ENCODE data around the gene LRRN4CL. TPM values are rescaled to one million over a fixed set of nuclear protein-coding genes. Genes with fewer than 3 reads are reported as not detected.
"Not testable (repeated sequence)": the region's sequence is repeated elsewhere in the genome, so short reads cannot be mapped to it uniquely, and the experiment has no call there.

The LRRN4CL gene
- total and polyA plus RNA-seq, 2 donors: 0.75 to 0.80 TPM

DNA sequence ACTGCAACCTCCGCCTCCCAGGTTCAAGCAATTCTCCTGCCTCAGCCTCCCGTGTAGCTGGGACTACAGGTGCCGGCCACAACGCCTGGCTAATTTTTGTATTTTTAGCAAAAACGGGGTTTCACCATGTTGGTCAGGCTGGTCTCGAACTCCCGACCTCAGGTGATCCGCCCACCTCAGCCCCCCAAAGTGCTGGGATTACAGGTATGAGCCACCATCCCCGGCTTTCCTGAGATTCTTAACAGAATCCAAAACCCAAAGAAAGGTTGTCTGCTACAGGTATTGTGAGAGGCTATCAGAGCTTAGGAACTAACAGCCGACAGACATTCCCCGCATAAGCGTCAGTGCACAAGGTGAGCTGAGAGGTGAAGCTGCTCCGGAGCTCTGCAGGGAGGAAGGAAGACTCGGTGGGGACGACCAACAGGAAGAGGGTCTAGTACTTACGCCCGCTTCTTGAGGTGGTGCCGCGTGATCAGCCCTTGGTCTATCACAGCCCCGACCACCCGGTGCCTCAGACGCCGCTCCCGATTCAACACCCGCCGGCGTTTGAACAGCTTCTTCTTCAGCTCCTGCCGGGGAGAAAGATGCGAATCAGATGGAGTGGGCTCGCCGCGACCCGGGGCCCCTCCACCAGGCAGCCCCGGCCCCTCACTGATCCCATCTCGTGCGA lies 24.8 kb downstream of the LRRN4CL start:
- WGBS: 3% methylated on average over 36 of the region's 36 CpGs
- peak overlapping the region; percentile 71 to 90 for H3K4me3 ChIP-seq (ENCODE audit: low read length in 2 of 2)
- no peaks in the 10 kb centered on the region for H3K27me3 ChIP-seq (ENCODE audit: control insufficient read depth in 2 of 2, insufficient read depth in 1 of 2, low read length in 1 of 2)
- peak overlapping the region; percentile 94 to 97 for H3K27ac ChIP-seq (ENCODE audit: low read depth in 1 of 2, low read length in 1 of 2)
- peaks cover 18 to 22% of the 10 kb centered on the region in 2 donors for H3K4me1 ChIP-seq (ENCODE audit: control insufficient read depth in 2 of 2, insufficient read depth in 2 of 2, low read length in 2 of 2)
- H3K9me3 ChIP-seq (ENCODE audit: control insufficient read depth in 2 of 2, insufficient read depth in 1 of 2, low read length in 1 of 2): peaks cover 0 to 10% of the 10 kb centered on the region in 2 donors
- peak in 8 of 9 donors; percentile 44 to 85 (median 64) for DNase-seq (ENCODE audit: low read depth in 6 of 9, low spot score in 9 of 9)
- H3K36me3 ChIP-seq (ENCODE audit: control insufficient read depth in 2 of 2, insufficient read depth in 2 of 2, low read length in 1 of 2): peaks cover 26 to 33% of the 10 kb centered on the region in 2 donors

DNA sequence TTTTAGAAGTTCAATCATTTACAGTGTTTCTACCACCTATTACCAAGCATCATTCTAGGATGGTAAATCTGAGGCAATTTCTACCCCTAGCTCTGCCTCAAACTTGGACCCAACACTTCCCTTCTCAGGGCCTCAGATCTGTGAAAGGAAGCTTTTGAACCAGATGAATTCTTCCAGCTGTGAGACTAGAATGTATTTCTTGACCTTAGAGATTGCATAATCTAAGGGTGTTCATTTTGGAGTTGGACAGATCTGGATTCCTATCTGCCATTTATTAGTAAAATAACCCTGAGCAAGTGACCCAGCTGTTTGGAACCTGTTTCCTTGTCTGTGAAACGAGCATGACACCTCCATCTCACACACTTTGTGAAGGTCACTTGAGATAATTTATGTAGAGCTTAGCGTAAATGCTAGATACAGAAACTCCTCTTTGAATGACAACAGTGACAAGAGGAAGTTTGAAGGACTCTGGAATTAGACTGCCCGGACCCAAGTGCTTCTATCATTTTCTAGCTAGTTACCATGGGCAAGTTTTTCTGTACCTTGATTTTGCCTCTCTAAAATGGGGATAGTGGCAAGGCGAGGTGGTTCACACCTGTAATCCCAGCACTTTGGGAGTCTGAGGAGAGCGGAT lies 32.4 kb downstream of the LRRN4CL start:
- Histone ChIP-seq H3K4me3 (ENCODE audit: low read length in 2 of 2) (no peak overlapping the region), H3K9me3 (ENCODE audit: control insufficient read depth in 2 of 2, insufficient read depth in 1 of 2, low read length in 1 of 2) (no peaks in the 10 kb centered on the region), H3K27ac (ENCODE audit: low read depth in 1 of 2, low read length in 1 of 2) (no peak overlapping the region), H3K36me3 (ENCODE audit: control insufficient read depth in 2 of 2, insufficient read depth in 2 of 2, low read length in 1 of 2) (peaks cover 0 to 3% of the 10 kb centered on the region in 2 donors), H3K4me1 (ENCODE audit: control insufficient read depth in 2 of 2, insufficient read depth in 2 of 2, low read length in 2 of 2) (peaks cover 6 to 8% of the 10 kb centered on the region in 2 donors), H3K27me3 (ENCODE audit: control insufficient read depth in 2 of 2, insufficient read depth in 1 of 2, low read length in 1 of 2) (no peaks in the 10 kb centered on the region)
- DNase-seq (ENCODE audit: low read depth in 6 of 9, low spot score in 9 of 9): no peak
- 75% methylated on average over 5 of the region's 5 CpGs for WGBS

DNA sequence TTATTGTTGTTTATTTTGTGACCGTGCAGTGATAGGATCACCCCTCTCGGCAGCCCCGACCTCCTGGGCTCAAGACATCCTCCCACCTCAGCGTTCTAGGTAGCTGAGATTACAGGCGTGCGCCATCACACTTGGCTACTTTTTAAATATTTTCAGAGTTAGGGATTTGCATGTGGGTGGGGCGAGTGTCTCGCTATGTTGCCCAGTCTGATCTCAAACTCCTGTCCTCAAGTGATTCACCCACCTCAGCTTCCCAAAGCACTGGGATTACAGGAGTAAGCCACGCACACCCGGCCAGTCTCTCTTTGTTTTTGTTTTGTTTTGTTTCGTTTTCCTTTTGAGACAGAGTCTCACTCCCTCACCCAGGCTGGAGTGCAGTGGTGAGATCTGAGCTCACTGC lies 35.0 kb downstream of the LRRN4CL start:
- DNase-seq (ENCODE audit: low read depth in 6 of 9, low spot score in 9 of 9): no peak
- Histone ChIP-seq H3K4me3 (ENCODE audit: low read length in 2 of 2) (no peak overlapping the region), H3K9me3 (ENCODE audit: control insufficient read depth in 2 of 2, insufficient read depth in 1 of 2, low read length in 1 of 2) (no peaks in the 10 kb centered on the region), H3K4me1 (ENCODE audit: control insufficient read depth in 2 of 2, insufficient read depth in 2 of 2, low read length in 2 of 2) (peaks cover 11 to 14% of the 10 kb centered on the region in 2 donors), H3K27me3 (ENCODE audit: control insufficient read depth in 2 of 2, insufficient read depth in 1 of 2, low read length in 1 of 2) (no peaks in the 10 kb centered on the region), H3K27ac (ENCODE audit: low read depth in 1 of 2, low read length in 1 of 2) (no peak overlapping the region), H3K36me3 (ENCODE audit: control insufficient read depth in 2 of 2, insufficient read depth in 2 of 2, low read length in 1 of 2) (peaks cover 6% of the 10 kb centered on the region in 2 donors)
- WGBS: 95% methylated on average over 11 of the region's 11 CpGs

DNA sequence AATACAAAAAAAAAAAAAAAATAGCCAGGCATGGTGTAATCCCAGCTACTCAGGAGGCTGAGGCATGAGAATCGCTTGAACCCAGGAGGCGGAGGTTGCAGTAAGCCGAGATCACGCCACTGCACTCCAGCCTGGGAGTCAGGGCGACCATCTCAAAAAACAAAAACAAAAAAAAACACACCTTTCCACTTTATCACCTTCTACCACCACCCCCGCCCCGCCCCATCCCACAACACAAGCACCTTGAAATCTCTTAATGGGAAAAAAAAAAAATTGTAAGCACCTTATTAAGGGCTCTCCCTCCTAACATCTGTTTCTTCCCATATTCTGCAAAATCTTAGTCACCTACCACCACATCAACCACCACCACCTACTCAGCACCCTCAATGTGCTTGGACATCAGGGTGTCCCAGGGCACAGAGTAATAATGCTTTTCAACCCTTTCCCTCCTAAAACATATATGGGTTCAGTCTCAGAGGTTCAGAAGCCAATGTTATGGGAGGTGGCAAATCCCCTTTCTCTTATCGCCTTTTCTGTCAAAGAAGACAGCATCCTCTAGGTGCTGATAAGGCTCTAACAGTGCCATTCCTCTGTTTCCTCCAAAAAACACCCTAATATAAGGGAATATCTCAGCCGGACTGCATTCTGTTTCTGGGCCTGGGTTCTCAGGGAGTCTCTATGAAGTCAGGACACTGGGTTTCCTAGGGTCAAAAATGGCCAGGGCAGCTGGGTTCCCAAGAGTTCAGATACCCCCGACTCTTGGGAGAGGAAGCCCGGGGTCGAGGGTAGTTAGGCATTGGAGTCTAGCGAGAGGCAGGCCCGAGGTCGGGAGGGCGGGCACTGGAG lies 36.9 kb downstream of the LRRN4CL start:
- peak overlapping the region; percentile 89 to 97 for H3K4me3 ChIP-seq (ENCODE audit: low read length in 2 of 2)
- DNase-seq (ENCODE audit: low read depth in 6 of 9, low spot score in 9 of 9): no peak
- H3K36me3 ChIP-seq (ENCODE audit: control insufficient read depth in 2 of 2, insufficient read depth in 2 of 2, low read length in 1 of 2): peaks cover 17 to 25% of the 10 kb centered on the region in 2 donors
- 42% methylated on average over 16 of the region's 16 CpGs for WGBS
- peak overlapping the region; percentile 82 to 96 for H3K27ac ChIP-seq (ENCODE audit: low read depth in 1 of 2, low read length in 1 of 2)
- H3K27me3 ChIP-seq (ENCODE audit: control insufficient read depth in 2 of 2, insufficient read depth in 1 of 2, low read length in 1 of 2): no peaks in the 10 kb centered on the region
- H3K9me3 ChIP-seq (ENCODE audit: control insufficient read depth in 2 of 2, insufficient read depth in 1 of 2, low read length in 1 of 2): no peaks in the 10 kb centered on the region
- peaks cover 11 to 14% of the 10 kb centered on the region in 2 donors for H3K4me1 ChIP-seq (ENCODE audit: control insufficient read depth in 2 of 2, insufficient read depth in 2 of 2, low read length in 2 of 2)

DNA sequence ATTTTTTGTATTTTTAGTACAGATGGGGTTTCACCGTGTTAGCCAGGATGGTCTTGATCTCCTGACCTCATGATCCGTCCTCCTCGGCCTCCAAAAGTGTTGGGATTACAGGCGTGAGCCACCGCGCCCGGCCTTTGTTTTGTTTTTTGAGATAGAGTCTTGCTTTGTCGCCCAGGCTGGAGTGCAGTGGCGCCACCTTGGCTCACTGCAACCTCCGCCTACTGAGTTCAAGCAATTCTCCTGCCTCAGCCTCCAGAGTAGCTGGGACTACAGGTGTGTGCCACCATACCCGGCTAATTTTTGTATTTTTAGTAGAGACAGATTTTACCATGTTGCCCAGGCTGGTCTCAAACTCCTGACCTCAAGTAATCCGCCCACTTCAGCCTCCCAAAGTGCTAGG lies 39.0 kb downstream of the LRRN4CL start:
- not testable (repeated sequence) for H3K4me3 ChIP-seq (ENCODE audit: low read length in 2 of 2); DNase-seq (ENCODE audit: low read depth in 6 of 9, low spot score in 9 of 9); H3K27me3 ChIP-seq (ENCODE audit: control insufficient read depth in 2 of 2, insufficient read depth in 1 of 2, low read length in 1 of 2); H3K27ac ChIP-seq (ENCODE audit: low read depth in 1 of 2, low read length in 1 of 2); H3K9me3 ChIP-seq (ENCODE audit: control insufficient read depth in 2 of 2, insufficient read depth in 1 of 2, low read length in 1 of 2)
- WGBS: 98% methylated on average over 12 of the region's 12 CpGs
- peaks cover 17 to 25% of the 10 kb centered on the region in 2 donors for H3K36me3 ChIP-seq (ENCODE audit: control insufficient read depth in 2 of 2, insufficient read depth in 2 of 2, low read length in 1 of 2)
- peaks cover 17 to 25% of the 10 kb centered on the region in 2 donors for H3K4me1 ChIP-seq (ENCODE audit: control insufficient read depth in 2 of 2, insufficient read depth in 2 of 2, low read length in 2 of 2)

DNA sequence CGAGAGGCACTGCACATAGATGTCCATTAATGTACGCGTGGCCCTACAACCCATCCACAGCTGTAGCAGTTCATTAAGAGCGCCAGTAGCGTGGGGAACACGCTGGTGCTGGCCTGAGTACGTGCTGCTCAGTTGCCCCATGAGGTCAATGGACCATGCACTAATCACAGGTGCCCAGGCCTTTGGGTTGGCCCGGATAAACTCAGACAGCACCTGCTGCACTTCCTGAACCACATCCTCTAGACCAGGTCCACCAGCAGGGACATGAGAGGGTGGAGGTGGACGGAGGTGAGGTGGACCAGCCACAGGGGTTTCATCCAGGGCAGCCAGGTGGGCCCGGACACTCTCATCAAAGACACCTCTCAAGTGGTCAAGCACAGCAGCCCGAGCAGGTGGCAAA lies 39.8 kb downstream of the LRRN4CL start:
- peaks cover 20 to 31% of the 10 kb centered on the region in 2 donors for H3K4me1 ChIP-seq (ENCODE audit: control insufficient read depth in 2 of 2, insufficient read depth in 2 of 2, low read length in 2 of 2)
- no peaks in the 10 kb centered on the region for H3K9me3 ChIP-seq (ENCODE audit: control insufficient read depth in 2 of 2, insufficient read depth in 1 of 2, low read length in 1 of 2)
- H3K27ac ChIP-seq (ENCODE audit: low read depth in 1 of 2, low read length in 1 of 2): no peak overlapping the region
- peaks cover 17 to 25% of the 10 kb centered on the region in 2 donors for H3K36me3 ChIP-seq (ENCODE audit: control insufficient read depth in 2 of 2, insufficient read depth in 2 of 2, low read length in 1 of 2)
- no peak overlapping the region for H3K4me3 ChIP-seq (ENCODE audit: low read length in 2 of 2)
- no peaks in the 10 kb centered on the region for H3K27me3 ChIP-seq (ENCODE audit: control insufficient read depth in 2 of 2, insufficient read depth in 1 of 2, low read length in 1 of 2)
- no peak for DNase-seq (ENCODE audit: low read depth in 6 of 9, low spot score in 9 of 9)
- 97% methylated on average over 11 of the region's 11 CpGs for WGBS

DNA sequence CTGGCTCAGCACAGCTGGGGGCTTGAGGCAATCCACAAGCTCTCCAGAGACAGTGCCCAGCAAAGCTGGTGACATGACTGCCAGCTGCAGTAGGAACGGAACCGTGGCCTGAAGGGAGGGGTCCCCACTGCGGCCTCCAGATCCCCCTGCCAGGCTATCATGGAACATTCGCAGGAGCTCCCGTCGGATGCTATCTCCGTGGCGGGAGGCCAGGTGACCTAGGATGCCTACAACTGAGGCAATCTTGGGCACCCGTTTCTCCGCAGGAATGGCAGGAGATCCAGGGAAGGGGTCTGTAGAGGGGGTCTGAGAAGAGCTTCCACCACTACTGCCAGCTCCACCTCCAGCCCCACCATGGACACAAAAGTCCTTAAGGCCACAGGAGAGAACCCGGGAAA lies 40.4 kb downstream of the LRRN4CL start:
- Histone ChIP-seq H3K27ac (ENCODE audit: low read depth in 1 of 2, low read length in 1 of 2) (no peak overlapping the region), H3K27me3 (ENCODE audit: control insufficient read depth in 2 of 2, insufficient read depth in 1 of 2, low read length in 1 of 2) (no peaks in the 10 kb centered on the region), H3K9me3 (ENCODE audit: control insufficient read depth in 2 of 2, insufficient read depth in 1 of 2, low read length in 1 of 2) (no peaks in the 10 kb centered on the region), H3K4me1 (ENCODE audit: control insufficient read depth in 2 of 2, insufficient read depth in 2 of 2, low read length in 2 of 2) (peaks cover 20 to 33% of the 10 kb centered on the region in 2 donors), H3K36me3 (ENCODE audit: control insufficient read depth in 2 of 2, insufficient read depth in 2 of 2, low read length in 1 of 2) (peaks cover 17 to 30% of the 10 kb centered on the region in 2 donors), H3K4me3 (ENCODE audit: low read length in 2 of 2) (no peak overlapping the region)
- 97% methylated on average over 11 of the region's 11 CpGs for WGBS
- DNase-seq (ENCODE audit: low read depth in 6 of 9, low spot score in 9 of 9): no peak

DNA sequence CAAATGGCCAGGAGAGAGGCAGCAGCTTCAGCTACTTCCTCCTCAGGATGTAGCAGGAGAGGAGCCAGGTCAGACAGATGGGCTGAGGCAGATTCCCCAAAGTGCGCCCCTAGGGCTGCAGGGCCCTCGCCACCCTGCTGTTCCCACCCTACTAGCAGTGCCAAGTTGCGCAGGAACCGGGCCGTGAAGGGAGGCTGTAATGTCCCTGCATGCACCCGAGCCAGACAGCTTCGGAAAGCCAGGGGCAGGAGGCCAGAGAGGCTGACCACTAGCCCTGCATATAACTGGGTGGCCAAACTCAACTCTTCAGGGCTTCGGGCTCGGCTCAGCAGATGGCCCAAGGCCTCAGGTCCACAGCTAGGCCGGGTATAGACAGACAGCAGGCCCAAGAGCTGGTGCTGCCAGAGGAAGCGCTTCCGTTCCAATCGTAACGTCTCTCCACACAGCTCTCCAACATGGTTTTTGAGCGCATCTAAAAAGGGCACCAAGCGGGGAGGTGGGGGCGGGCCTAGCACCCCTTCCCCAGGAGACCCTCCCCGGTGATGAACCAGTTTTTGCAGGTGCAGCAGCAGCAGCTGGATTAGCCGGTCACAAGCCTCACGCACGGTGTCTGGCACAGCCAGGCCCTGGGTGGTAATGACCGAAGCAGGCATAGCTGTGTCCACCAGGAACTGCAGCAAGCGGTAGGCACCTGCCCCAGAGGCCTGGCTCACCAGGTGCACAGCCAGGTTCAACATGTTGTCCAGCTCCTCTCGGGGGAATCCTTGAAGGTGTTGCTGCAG lies 41.0 kb downstream of the LRRN4CL start:
- DNase-seq (ENCODE audit: low read depth in 6 of 9, low spot score in 9 of 9): no peak
- no peak overlapping the region for H3K27ac ChIP-seq (ENCODE audit: low read depth in 1 of 2, low read length in 1 of 2)
- H3K4me3 ChIP-seq (ENCODE audit: low read length in 2 of 2): no peak overlapping the region
- H3K9me3 ChIP-seq (ENCODE audit: control insufficient read depth in 2 of 2, insufficient read depth in 1 of 2, low read length in 1 of 2): no peaks in the 10 kb centered on the region
- H3K27me3 ChIP-seq (ENCODE audit: control insufficient read depth in 2 of 2, insufficient read depth in 1 of 2, low read length in 1 of 2): no peaks in the 10 kb centered on the region
- peaks cover 20 to 33% of the 10 kb centered on the region in 2 donors for H3K4me1 ChIP-seq (ENCODE audit: control insufficient read depth in 2 of 2, insufficient read depth in 2 of 2, low read length in 2 of 2)
- WGBS: 97% methylated on average over 24 of the region's 24 CpGs
- H3K36me3 ChIP-seq (ENCODE audit: control insufficient read depth in 2 of 2, insufficient read depth in 2 of 2, low read length in 1 of 2): peaks cover 17 to 36% of the 10 kb centered on the region in 2 donors
